ENCODE results near the gene MMP7.

Gene MMP7

DNA sequence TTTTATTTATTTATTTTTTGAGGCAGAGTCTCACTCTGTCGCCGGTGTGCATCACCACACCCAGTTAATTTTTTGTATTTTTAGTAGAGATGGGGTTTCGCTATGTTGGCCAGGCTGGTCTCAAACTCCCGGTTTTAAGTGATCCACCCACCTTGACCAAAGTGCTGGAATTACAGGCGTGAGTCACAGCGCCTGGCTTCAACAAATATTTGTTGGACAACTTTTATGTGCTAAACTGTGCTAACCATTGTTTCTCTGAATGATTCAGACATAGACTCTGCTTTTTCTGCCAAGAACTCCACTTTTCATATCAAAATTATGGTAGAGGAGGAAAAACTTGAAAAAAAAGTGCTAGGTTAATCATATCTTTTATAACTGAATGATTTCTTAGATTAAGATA, 36.3 kb downstream of the MMP7 start:
- no peak for DNase-seq (ENCODE audit: low read depth)

DNA sequence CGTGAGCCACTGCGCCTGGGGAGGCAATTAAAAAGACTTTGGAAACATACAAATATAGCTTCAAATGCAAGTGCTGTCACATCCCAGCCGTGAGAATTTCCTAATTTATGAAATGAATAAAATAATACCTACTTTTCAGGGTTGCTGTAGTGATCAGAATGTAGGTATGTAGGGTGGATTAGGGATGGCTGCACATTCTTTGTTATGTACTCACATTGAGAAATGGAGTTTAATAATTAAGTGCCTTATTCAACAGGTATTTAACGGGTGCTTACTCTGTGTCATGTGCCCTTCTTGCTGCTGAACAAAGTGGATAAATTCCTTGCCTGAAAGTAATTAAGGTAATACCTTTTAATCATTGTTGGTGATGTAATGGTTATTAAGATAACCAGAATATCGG, 37.0 kb downstream of the MMP7 start:
- no peak for DNase-seq (ENCODE audit: low read depth)

GRCh38 chr11:102491969-102492368, 38.6 kb downstream of the MMP7 start:
- DNase-seq (ENCODE audit: low read depth) = no peak

DNA sequence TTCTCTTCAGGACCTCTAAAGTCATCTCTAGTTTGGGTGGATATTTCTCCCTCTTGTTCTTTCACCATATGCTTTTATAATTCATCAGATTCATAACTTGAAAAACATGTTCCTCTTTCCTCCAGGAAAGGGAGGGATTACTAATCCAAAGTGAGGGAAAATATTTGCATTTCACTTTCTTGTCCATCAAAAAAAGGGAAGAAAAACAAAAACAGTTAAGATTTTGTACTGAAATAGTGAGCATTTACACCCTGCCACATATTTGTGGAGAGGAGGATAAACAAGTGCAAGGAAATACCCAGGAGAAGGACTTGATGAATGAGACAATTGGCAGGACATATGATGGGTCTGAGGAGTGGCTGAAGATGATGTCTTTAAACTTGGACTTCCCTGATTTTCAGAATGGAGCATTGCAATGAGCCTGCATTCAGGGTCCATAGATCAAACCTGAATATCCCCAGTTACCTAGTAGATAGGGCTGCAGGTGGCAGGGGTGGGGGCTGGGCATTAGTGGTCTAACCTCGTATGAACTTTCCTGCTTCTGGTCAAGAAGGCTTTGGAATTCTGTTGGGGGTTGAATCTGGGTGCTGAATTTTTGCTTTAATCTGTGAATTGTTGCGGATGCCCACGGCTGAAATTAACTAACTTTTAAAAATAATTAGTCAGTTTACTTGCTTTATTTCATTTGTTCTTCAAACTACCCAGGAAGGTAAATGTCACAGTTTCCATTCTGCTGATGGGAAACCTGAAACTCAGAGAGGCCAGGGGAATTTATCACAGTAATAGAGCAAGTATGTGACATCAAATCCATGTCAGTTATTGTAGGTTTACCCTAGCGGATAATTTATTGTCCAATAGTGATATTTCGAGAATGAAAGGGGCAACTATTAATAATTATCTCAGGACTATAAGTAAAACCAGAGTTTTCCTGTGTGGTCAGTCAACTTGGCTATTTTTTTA, 41.1 kb downstream of the MMP7 start:
- DNase-seq (ENCODE audit: low read depth) = no peak

DNA sequence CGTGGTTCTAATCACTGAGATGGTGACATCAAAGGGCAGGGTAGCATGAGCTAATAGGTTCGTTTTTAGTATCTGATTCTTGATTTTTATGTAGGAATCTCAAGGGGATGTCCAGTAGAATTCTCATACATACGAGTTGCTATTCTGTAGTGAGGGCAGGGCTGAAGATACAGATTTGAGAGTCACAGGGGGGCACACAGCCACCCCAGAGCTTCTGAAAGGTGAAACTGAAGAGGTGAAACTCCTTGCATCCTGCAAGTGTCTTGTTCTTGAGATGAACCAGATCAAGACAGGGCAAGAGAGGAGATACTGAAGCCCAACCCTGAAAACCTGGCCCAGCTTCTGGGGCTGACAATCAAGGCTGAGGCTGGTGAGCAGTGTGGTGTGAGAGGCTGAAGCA, 42.3 kb downstream of the MMP7 start:
- no peak for DNase-seq (ENCODE audit: low read depth)

DNA sequence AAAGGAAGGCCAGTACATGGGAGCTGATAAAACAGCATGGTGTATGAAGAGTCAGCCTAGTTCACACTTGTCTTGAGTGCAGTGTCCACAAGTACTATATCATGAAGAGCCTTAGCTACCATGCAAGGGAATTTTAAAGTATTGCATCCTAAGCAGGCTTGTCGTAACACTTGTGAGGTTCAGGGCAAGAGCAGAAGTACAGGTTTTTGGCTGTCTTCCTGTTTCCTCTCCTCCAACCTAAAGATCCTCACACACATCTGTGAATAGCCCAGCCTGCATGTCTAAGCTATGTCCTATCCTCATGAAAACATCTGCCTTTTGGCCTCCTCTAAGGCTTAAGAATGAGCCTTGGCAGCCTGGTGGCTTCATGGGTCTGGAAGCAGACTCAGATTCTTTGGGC, 43.3 kb downstream of the MMP7 start:
- no peak for DNase-seq (ENCODE audit: low read depth)

DNA sequence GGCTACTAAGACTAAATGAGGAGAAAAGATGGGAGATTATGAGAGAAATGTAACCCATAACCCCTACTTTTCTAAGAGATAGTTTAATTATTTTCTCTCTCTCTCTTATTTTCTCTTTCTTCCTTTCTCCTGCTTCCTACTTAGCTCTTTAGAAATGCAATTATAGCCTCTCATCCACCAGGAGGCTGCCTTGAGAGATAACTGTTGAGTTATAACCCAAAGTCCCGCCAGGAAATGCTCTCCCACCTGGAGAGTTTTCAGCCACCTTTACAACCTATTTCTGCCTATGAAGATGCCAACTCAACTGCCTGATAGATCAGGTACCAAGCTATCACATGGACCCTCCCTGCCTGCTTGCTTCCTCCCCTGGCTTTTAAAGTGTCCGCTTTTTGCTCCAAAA, 44.0 kb downstream of the MMP7 start:
- no peak for DNase-seq (ENCODE audit: low read depth)

DNA sequence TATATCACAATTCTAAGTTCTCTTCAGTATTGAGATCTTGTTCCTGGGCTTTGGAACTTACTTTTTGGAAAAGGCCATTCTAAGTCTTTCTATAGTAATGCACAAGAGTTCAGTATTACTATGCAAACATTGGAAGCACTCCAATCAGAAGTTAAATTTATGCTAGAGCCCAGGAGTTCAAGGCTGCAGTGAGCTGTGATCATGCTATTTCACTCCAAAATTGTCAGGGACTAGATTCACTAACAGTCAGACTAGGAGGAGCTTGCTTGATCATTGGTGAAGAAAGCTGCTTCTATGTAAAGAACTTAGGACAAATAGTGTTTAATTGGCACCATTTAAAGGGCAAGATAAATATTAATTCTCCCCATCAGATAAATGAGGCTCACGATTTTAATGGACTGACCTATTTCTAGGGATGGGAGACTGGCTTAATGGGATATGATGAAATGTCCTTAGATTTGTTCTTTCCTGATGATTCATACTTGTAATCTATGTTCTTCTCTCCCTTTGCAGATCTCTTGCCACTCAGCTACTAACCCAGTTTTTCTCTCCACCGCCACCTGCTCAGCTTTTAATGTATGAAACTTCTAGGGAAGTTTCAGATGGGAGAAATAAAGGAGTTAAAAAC, 45.3 kb downstream of the MMP7 start:
- DNase-seq (ENCODE audit: low read depth) = no peak

GRCh38 chr11:102482433-102482832, 48.1 kb downstream of the MMP7 start:
- DNase-seq (ENCODE audit: low read depth) = no peak

DNA sequence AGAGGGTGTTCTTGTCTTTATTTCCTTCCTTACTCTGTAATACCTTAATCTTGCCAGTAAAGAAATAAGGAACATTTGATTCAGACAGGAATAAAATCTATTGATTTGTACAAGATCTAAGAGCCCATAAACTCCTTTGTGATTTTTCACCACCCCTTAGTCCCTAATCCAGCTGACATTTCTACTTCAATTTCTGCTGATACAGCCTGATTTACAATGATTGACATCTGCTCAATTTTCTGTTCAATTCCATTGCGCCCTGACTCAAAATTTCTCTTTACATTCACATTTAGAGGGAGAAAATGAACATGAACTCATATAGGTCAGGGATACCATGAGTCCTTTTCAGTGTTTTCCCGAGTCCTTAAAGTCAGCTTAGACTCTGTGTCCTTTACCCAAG, 50.8 kb downstream of the MMP7 start:
- no peak for DNase-seq (ENCODE audit: low read depth)

GRCh38 chr11:102478673-102479299, 51.8 kb downstream of the MMP7 start:
- no peak for DNase-seq (ENCODE audit: low read depth)

- no peak for DNase-seq (ENCODE audit: low read depth)
Observed at GRCh38 chr11:102476812-102477211, 53.7 kb downstream of the MMP7 start.

DNA sequence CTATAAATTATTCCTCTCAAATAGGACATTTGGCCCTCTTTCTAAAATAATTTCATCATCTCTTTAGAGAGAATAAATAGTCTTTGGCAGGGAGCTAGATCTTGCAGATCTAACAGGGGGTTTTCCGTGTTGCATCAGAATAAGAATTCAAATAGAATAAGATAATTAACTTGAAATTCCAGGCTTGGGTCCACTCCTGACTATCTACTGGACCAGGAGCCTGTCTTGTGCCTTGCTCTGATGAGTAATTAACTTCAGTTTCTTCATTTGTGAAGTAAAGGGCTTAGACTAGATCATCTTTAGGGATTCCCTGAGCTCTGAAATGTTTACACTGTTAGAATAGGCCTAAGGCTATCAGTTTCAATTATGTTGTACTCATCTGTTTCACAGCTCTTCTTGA, 54.5 kb downstream of the MMP7 start:
- no peak for DNase-seq (ENCODE audit: low read depth)

DNA sequence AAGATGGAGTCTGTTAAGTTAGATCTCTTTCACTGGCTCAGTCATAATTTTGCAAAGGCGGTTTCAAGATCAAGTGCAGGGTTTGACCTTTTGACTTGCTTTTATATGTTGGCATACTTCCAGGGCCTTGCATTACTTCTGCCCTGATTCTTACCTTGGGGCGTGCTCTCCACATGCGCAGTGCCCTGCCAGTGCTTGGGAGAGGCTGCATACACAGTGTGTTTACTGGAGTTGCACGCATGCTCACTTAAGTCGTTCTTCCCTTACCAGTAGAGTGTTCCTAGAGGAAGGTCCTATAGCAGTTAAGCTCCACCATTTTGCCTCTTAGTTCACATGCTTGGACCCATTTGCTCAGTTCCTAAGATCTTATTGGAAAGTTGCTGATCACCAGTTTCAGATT, 57.0 kb downstream of the MMP7 start:
- no peak for DNase-seq (ENCODE audit: low read depth)

DNA sequence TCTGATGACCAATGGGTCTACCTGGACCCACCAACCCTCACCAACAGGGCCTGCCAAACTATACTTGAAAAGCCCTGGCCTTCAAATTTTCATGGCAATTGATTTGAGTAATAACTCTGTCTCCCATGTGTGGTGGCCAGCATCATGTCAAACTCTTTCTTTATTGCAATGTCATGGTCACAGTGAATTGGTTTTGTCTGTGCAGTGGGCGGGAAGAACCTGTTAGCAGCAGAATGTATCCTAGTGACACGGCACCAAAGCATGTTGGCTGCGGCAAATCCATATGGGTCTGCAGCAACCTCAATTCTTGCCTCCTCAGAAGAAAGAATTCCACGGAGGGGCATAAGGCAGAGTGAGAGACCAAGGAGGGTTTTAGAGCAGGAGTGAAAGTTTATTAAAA, 58.4 kb downstream of the MMP7 start:
- DNase-seq (ENCODE audit: low read depth) = no peak

- no peak for DNase-seq (ENCODE audit: low read depth)
Observed at GRCh38 chr11:102471474-102471873, 59.1 kb downstream of the MMP7 start.

All from activated T-helper 9 cell treated with anti-CD3 and anti-CD28 coated beads, Interleukin-2, amount 50 U/mL, for 16 hours (primary cell).